DOHH2 (cell line): ENCODE results near the gene ARHGAP4.

Source experiments
- H3F3A ChIP-seq: fragments of 200-600 bp; sonication (generic), shearing (Covaris generic); 2 replicates; pipeline ENCODE4 v1.6.0; 2016; ENCODE audit warnings: antibody characterized with exemption, mild to moderate bottlenecking; ENCODE audit not compliant: control insufficient read depth, insufficient read depth
- H3K27ac ChIP-seq: fragments of 200-600 bp; sonication (generic); 2 replicates; pipeline ENCODE4 v1.5.1; 2014; ENCODE audit warnings: low read depth, mild to moderate bottlenecking, low read length, moderate library complexity
- H3K27me3 ChIP-seq: fragments of 200-600 bp; sonication (generic); 2 replicates; pipeline ENCODE4 v1.6.1; 2014; ENCODE audit warnings: mild to moderate bottlenecking, low read length, mixed read lengths; ENCODE audit not compliant: control insufficient read depth
- H3K36me3 ChIP-seq: fragments of 200-600 bp; sonication (generic); 2 replicates; pipeline ENCODE4 v1.6.1; 2014; ENCODE audit warnings: mild to moderate bottlenecking, low read length, moderate library complexity, mixed read lengths; ENCODE audit not compliant: control insufficient read depth
- H3K4me1 ChIP-seq: fragments of 200-600 bp; sonication (generic); 2 replicates; pipeline ENCODE4 v1.6.1; 2014; ENCODE audit warnings: mild to moderate bottlenecking, low read length, mixed read lengths; ENCODE audit not compliant: control insufficient read depth
- H3K4me2 ChIP-seq: fragments of 200-600 bp; sonication (generic); 2 replicates; pipeline ENCODE4 v1.6.0; 2014; ENCODE audit warnings: mild to moderate bottlenecking, low read length, moderate library complexity
- H3K4me3 ChIP-seq: fragments of 200-600 bp; sonication (generic); 2 replicates; pipeline ENCODE4 v1.5.1; 2014; ENCODE audit warnings: mild to moderate bottlenecking, low read length, mixed read lengths
- H3K79me2 ChIP-seq: fragments of 200-600 bp; sonication (generic); 2 replicates; pipeline ENCODE4 v1.6.1; 2014; ENCODE audit warnings: mild to moderate bottlenecking, low read length, mixed read lengths; ENCODE audit not compliant: control insufficient read depth
- H3K9me2 ChIP-seq: fragments of 200-600 bp; sonication (generic); replicated peaks from 2 replicates; pipeline ENCODE4 v1.6.1; 2014; ENCODE audit warnings: mild to moderate bottlenecking, low read length, mixed read lengths; ENCODE audit not compliant: control insufficient read depth
- H3K9me3 ChIP-seq: fragments of 200-600 bp; sonication (generic); 2 replicates; pipeline ENCODE4 v1.6.1; 2014; ENCODE audit warnings: antibody characterized with exemption, low read length, mixed read lengths; ENCODE audit not compliant: control insufficient read depth, insufficient read depth
- H4K20me1 ChIP-seq: fragments of 200-600 bp; sonication (generic); 2 replicates; pipeline ENCODE4 v1.6.0; 2014; ENCODE audit warnings: low read depth, mild to moderate bottlenecking, antibody characterized with exemption, low read length, moderate library complexity; ENCODE audit not compliant: control insufficient read depth, insufficient read depth
- CTCF ChIP-seq: fragments of 200-600 bp; sonication (generic); IDR thresholded peaks from one replicate; pipeline ENCODE4 v1.5.1; 2014; ENCODE audit warnings: antibody characterized with exemption, mild to moderate bottlenecking, low read depth, low read length; ENCODE audit not compliant: poor library complexity, severe bottlenecking
- EZH2phosphoT487 ChIP-seq: fragments of 200-600 bp; sonication (generic); IDR thresholded peaks from 2 replicates; pipeline ENCODE4 v1.6.1; 2017; ENCODE audit warnings: borderline replicate concordance, mild to moderate bottlenecking, antibody characterized with exemption, low read length, moderate library complexity, mixed read lengths

The ARHGAP4 gene

GRCh38 chrX:153957224-153957623, 31.2 kb upstream of the ARHGAP4 start:
- no peaks in the 10 kb centered on the region for H3K4me1 ChIP-seq
- H3F3A ChIP-seq = no peaks in the 10 kb centered on the region
- H3K27me3 ChIP-seq = no peaks in the 10 kb centered on the region
- H3K4me2 ChIP-seq = no peak overlapping the region
- H3K27ac ChIP-seq = no peak overlapping the region
- H3K79me2 ChIP-seq = no peaks in the 10 kb centered on the region; the same call in 1 of the 2 replicates
- H4K20me1 ChIP-seq = no peaks in the 10 kb centered on the region
- peaks cover 100% of the 10 kb centered on the region for H3K36me3 ChIP-seq
- no peak overlapping the region for H3K4me3 ChIP-seq
- TF ChIP-seq CTCF (no peak), EZH2phosphoT487 (no peak)
- no peaks in the 10 kb centered on the region for H3K9me3 ChIP-seq
- no peaks in the 10 kb centered on the region for H3K9me2 ChIP-seq

GRCh38 chrX:153956044-153956907, 30.2 kb upstream of the ARHGAP4 start:
- Histone ChIP-seq H4K20me1 (no peaks in the 10 kb centered on the region), H3K79me2 (no peaks in the 10 kb centered on the region), H3K9me2 (no peaks in the 10 kb centered on the region), H3K9me3 (no peaks in the 10 kb centered on the region), H3K27me3 (no peaks in the 10 kb centered on the region), H3K4me3 (no peak overlapping the region), H3K36me3 (peaks cover 100% of the 10 kb centered on the region), H3K27ac (no peak overlapping the region), H3K4me2 (no peak overlapping the region), H3K4me1 (no peaks in the 10 kb centered on the region), H3F3A (no peaks in the 10 kb centered on the region)
- TF ChIP-seq CTCF (no peak), EZH2phosphoT487 (no peak)

GRCh38 chrX:153955228-153955732, 29.2 kb upstream of the ARHGAP4 start:
- Histone ChIP-seq H3K4me3 (no peak overlapping the region), H3K9me3 (no peaks in the 10 kb centered on the region), H3K79me2 (no peaks in the 10 kb centered on the region), H3K4me1 (no peaks in the 10 kb centered on the region), H3K27ac (no peak overlapping the region), H3K9me2 (no peaks in the 10 kb centered on the region), H3K4me2 (no peak overlapping the region), H3K27me3 (no peaks in the 10 kb centered on the region), H3K36me3 (peaks cover 100% of the 10 kb centered on the region), H4K20me1 (no peaks in the 10 kb centered on the region), H3F3A (no peaks in the 10 kb centered on the region; the same call in 1 of the 2 replicates)
- no peak for TF ChIP-seq EZH2phosphoT487
- no peak for TF ChIP-seq CTCF
